ENCODE data around the gene RHAG. TPM values are rescaled to one million over a fixed set of nuclear protein-coding genes. Genes with fewer than 3 reads are reported as not detected.

Gene RHAG
- total RNA-seq, 2 experiments from 2014 or later, result not detected

DNA sequence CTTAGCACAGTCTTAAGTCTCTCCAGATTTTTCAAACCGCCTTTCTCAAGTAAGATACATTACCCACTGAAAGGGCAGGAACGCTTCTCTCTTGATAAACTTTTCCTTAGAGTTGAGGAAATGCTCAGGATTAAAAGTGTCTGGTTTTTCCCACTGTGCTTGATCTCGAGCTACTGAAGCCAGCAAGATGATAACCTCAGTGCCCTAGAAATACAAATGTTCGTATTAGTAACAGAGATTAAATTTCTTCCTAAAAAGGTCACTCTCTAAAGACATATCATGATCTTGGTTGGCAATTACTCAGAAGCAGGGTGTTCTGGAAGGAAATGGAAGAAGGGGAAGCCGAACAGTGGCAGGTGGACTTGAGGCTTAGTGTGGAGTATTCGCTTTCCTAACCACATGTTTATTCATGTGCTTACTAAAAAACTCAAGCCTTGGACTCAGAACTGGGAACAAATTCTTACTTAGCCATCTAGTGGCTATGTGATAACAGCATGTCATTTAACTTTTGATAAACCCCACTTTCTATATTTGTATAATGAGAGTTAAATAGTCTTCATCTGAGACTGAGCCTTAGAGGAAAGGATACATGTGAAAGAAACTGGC is 66.1 kb downstream of the RHAG start:
- Mint-ChIP-seq H3K9me3 (no peaks in the 10 kb centered on the region), H3K4me3 (no peak overlapping the region), H3K27ac (no peak overlapping the region), H3K27me3 (peaks cover 14% of the 10 kb centered on the region), H3K4me1 (ENCODE audit: low read depth) (no peaks in the 10 kb centered on the region), H3K36me3 (ENCODE audit: low read depth) (no peaks in the 10 kb centered on the region)
- intact Hi-C loops (cut with DNase I, micrococcal nuclease), result no loop called here
- Histone ChIP-seq H3K4me1 (ENCODE audit: insufficient read depth, low read length) (no peaks in the 10 kb centered on the region), H3K4me3 (ENCODE audit: low read length) (no peak overlapping the region), H3K27ac (ENCODE audit: low read depth in 1 of 2, low read length in 2 of 2) (no peak overlapping the region), H3K36me3 (ENCODE audit: insufficient read depth, low read length) (no peaks in the 10 kb centered on the region), H3K27me3 (ENCODE audit: control insufficient read depth in 1 of 2, insufficient read depth in 2 of 2, low read length in 2 of 2) (peaks cover 0 to 3% of the 10 kb centered on the region in 2 experiments), H3K9me3 (ENCODE audit: control insufficient read depth in 1 of 2, insufficient read depth in 1 of 2, low read length in 2 of 2) (no peaks in the 10 kb centered on the region)
- CTCF ChIA-PET, result no interaction called here
- TF ChIP-seq, protein P1, sequence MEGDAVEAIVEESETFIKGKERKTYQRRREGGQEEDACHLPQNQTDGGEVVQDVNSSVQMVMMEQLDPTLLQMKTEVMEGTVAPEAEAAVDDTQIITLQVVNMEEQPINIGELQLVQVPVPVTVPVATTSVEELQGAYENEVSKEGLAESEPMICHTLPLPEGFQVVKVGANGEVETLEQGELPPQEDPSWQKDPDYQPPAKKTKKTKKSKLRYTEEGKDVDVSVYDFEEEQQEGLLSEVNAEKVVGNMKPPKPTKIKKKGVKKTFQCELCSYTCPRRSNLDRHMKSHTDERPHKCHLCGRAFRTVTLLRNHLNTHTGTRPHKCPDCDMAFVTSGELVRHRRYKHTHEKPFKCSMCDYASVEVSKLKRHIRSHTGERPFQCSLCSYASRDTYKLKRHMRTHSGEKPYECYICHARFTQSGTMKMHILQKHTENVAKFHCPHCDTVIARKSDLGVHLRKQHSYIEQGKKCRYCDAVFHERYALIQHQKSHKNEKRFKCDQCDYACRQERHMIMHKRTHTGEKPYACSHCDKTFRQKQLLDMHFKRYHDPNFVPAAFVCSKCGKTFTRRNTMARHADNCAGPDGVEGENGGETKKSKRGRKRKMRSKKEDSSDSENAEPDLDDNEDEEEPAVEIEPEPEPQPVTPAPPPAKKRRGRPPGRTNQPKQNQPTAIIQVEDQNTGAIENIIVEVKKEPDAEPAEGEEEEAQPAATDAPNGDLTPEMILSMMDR (IDR thresholded peaks at IDR 0.05), result no peak
- POLR2A ChIA-PET, result no interaction called here
- DNase-seq (no peak), ATAC-seq (ENCODE audit: poor library complexity) (no peak)

DNA sequence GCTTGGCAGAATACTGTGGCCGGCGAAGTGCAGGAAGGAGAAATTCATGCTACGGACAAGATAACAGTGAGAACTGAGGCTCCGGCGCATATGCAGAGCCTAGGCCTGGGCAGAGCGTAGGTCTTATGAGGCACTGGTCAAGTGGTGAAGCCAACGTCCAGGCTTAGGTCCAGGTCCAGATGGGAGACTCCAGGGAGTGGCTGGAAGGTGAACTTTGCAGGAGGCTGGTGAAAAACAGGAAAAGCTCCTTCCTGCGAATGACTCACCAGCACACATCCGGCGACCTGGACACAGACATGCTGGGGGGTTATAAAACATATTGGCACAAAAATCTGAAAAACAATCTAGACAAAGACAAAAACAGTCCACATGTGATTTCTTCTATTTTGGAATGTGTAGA is 70.8 kb downstream of the RHAG start:
- Mint-ChIP-seq H3K27me3 (peaks cover 33% of the 10 kb centered on the region), H3K27ac (no peak overlapping the region), H3K36me3 (ENCODE audit: low read depth) (no peaks in the 10 kb centered on the region), H3K9me3 (no peaks in the 10 kb centered on the region), H3K4me1 (ENCODE audit: low read depth) (no peaks in the 10 kb centered on the region), H3K4me3 (no peak overlapping the region)
- no peak overlapping the region for H3K27ac ChIP-seq (ENCODE audit: low read depth in 1 of 2, low read length in 2 of 2)
- CTCF ChIA-PET, result no interaction called here
- no peak overlapping the region for H3K4me3 ChIP-seq (ENCODE audit: low read length)
- H3K4me1 ChIP-seq (ENCODE audit: insufficient read depth, low read length), result no peaks in the 10 kb centered on the region
- H3K27me3 ChIP-seq (ENCODE audit: control insufficient read depth in 1 of 2, insufficient read depth in 2 of 2, low read length in 2 of 2), result peaks cover 0 to 3% of the 10 kb centered on the region in 2 experiments
- ATAC-seq (ENCODE audit: poor library complexity) (no peak), DNase-seq (no peak)
- TF ChIP-seq, protein P1 (IDR thresholded peaks at IDR 0.05), result no peak
- intact Hi-C loops (cut with DNase I, micrococcal nuclease), result no loop called here
- POLR2A ChIA-PET, result no interaction called here
- H3K36me3 ChIP-seq (ENCODE audit: insufficient read depth, low read length), result no peaks in the 10 kb centered on the region
- H3K9me3 ChIP-seq (ENCODE audit: control insufficient read depth in 1 of 2, insufficient read depth in 1 of 2, low read length in 2 of 2), result no peaks in the 10 kb centered on the region

DNA sequence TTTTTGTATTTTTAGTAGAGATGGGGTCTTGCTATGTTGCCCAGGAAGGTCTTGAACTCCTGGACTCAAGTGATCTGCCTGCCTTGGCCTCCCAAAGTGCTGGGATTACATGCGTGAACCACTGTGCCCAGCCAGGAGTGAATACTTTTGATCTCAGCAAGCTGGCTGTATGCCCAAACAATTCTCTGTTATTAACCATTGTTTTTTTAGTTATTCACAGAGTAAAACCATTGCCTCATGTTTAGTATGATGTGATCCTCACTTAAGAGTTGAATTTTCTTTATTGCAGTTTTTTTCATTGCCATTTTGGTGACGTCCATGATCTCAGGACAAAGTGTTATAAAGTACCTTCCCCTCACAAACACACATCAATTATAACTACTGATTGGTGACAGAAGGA is 71.4 kb downstream of the RHAG start:
- no peaks in the 10 kb centered on the region for H3K36me3 ChIP-seq (ENCODE audit: insufficient read depth, low read length)
- Mint-ChIP-seq H3K27me3 (peaks cover 36% of the 10 kb centered on the region), H3K36me3 (ENCODE audit: low read depth) (no peaks in the 10 kb centered on the region), H3K9me3 (no peaks in the 10 kb centered on the region), H3K4me3 (no peak overlapping the region), H3K27ac (no peak overlapping the region), H3K4me1 (ENCODE audit: low read depth) (no peaks in the 10 kb centered on the region)
- peaks cover 0 to 3% of the 10 kb centered on the region in 2 experiments for H3K27me3 ChIP-seq (ENCODE audit: control insufficient read depth in 1 of 2, insufficient read depth in 2 of 2, low read length in 2 of 2)
- no peaks in the 10 kb centered on the region for H3K9me3 ChIP-seq (ENCODE audit: control insufficient read depth in 1 of 2, insufficient read depth in 1 of 2, low read length in 2 of 2)
- DNase-seq (no peak), ATAC-seq (ENCODE audit: poor library complexity) (no peak)
- no peak overlapping the region for H3K27ac ChIP-seq (ENCODE audit: low read depth in 1 of 2, low read length in 2 of 2)
- CTCF ChIA-PET, result no interaction called here
- no peaks in the 10 kb centered on the region for H3K4me1 ChIP-seq (ENCODE audit: insufficient read depth, low read length)
- POLR2A ChIA-PET, result no interaction called here
- intact Hi-C loops (cut with DNase I, micrococcal nuclease), result no loop called here
- no peak overlapping the region for H3K4me3 ChIP-seq (ENCODE audit: low read length)
- TF ChIP-seq, protein P1 (IDR thresholded peaks at IDR 0.05), result no peak
